DMS153 treated with DMSO at 0.1 percent for 48 hours (cell line): ENCODE data around the gene SYNDIG1.

Experiments used
- DNase-seq: peaks from one replicate; lab custom pipeline; 2025; ENCODE audit not compliant: unreplicated experiment; lab: John Stamatoyannopoulos, UW

SYNDIG1 gene

DNA sequence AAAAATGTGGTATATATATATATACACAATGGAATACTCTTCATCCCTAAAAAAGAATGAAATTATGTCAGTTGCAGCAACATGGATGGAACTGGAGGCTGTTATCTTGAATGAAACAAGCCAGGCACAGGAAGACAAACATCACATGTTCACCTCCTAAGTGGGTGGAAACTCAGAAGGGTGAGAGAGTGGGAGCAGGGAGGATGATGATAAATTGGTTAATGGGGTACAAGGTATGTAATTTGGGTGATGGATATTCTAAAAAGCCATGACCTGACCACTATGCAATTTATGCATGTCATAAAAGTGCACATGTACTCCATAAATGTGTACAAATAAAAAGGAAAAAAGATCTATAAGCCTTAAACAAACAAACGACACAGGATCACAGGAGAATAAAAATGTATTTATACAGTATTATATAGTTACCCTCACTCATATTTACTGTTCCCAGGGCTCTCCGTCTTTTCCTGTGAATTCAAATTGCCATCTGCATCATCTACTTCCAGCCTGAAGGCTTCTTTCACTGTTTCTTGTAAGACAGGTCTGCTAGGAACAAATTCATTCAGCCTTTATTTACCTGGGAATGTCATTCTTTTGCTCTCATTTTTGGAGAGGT, 89.8 kb downstream of the SYNDIG1 start:
- DNase-seq = no peak

DNA sequence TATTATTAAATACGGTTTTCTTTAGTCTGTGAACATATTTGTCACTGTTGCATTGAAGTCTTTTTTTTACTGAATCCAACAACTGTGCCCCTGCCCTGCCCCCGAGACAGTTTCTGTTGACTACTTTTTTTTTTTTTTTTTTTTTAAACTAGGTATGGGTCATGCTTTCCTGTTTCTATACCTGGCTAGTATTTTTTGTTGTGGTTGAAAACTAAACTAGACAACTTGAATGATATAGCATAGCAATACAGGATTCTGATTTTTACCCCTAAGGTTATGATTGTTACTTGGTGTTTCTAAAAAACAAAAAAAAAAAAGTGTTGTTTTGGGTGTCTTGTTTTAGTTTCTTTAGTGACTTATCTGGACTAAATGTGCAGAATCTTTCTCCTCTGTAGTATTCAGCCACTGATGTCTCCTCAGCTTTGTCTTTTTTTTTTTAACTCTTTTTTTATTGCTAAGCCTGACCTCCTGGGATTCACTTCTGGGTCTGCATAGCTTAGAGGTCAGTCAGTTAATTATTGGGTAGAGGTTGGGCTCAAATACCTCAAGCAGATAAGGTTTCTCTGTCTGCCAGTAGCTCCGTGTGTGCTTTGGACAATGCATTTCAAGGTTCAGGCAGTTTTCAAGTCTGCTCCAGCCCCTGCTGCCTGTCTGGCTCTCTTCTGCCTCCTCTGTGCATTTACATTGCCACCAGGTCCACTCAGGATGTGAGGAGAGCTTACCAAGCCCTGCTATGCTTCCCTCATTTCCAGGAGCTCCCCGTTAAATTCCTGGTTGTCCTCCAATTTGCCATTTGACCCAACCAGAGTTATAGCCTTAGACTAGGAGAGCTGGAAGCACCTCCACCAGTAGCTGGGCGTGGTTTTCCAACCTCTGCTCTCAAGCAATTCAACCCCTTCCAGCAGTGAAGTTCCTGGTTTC, 91.4 kb downstream of the SYNDIG1 start:
- no peak for DNase-seq

DNA sequence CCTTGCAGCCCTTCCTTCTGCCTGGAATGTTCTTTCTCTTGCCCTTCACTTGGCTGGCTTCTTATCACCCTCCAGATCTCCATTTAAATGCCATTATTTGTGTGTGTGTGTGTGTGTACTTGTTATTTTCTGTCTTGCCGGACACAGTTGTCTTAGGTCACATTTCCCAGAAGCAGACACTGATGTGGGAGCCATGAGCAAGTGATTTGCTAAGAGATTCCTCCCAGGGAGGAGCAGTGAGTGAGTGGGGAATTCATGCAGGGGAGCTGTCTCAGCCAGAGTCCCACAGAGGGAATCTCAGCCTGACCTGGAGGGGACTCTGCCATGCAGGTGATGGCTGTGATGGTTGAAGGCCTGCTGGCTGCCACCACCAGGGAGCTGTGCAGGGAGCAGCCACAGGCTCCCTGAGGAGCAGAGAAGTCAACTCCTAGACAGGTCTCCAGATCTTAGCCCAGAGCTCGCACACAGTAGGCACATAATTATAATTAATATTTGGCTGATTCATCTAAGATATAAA, 96.5 kb downstream of the SYNDIG1 start:
- no peak for DNase-seq

DNA sequence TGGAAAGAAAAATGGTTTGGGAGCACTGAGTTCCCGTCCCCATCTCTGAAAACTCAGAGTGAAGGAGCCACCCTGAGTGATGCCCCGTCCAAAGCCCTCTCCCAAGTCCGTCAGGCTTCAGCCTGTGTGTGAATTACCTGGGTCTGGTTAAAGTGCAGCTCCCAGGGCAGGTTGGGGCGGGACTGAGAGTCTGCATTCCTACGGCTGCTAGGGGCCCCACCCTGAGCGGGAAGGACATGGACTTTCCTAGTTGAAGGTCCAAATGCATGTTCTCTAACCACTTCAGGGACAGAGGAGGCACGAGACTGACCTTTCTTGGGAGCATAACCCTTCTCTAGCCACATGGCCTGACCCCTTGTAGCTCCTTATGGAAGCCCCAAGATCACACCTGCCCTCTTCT, 97.2 kb downstream of the SYNDIG1 start:
- no peak for DNase-seq

DNA sequence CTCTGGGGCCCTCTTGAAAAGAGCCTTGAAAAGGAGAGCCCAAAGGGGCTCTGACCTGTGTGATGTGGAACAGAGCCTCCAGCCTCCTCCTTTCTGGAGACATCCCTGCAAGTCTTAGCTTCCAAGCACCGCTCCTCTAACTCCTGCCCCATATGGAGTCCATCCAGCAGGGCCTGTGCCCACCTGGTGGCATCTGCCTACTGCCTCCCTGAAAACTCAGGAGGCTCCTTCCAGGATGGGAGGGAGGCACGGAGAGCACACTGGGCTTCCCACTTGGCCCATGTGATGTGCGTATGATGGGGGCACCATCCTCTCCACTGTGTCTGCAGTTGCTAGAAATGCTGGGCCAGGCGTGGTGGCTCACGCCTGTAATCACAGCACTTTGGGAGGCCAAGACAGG, 98.1 kb downstream of the SYNDIG1 start:
- DNase-seq = no peak

DNA sequence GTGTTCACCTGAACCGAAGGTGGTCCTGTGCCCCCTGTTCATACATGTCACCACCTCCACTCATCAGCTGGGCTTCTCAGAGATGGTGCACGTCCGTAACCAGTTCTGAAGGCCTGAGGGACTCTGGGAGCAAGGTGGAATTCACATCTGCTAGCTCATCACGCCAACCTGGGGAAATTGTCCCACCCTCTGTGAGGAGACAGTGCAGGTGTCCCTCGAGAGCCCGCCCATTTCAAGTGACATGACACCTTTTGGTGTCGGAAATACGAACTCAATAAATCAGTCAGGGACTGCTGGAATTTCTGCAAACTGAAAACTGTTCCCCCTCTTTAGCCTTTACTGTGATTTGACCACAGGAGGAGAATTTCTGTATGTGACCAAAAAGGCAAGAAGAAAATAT, 99.4 kb downstream of the SYNDIG1 start:
- DNase-seq = no peak

DNA sequence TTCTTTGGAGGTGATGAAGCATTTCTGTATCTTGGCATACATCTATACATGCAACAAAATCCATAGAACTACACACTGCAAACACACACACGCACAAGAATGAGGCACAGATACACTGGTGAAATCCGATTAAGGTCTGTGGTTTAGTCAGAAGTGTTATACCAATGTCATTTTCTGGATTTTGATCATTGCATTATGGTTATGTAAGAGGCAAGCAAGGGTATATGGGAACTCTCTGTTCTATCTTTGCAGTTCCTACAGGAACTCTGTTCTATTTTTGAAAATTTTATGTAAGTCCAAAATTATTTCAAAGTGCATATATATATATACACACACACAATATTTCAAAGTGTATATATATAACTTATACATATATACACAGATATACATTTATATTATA, 101.7 kb downstream of the SYNDIG1 start:
- no peak for DNase-seq

DNA sequence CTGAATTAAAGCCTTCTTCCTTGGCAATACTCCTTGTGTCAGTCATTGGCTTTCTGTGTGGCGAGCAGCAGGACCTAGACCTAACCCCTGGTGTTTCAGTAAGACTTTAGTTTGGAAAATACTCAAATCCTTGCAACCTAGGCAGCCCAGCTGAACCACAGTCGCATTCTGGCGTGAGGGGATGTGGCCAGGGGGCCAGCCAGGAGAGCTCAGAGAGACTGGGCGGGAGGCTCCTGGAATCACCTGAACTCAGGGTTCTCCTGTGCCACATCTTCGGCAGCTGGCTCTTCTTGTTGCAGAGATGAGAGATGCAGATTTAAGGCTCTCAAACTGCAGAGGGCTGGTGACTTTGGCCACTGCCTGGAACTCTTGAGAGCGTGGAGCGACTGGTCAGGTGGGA, 102.7 kb downstream of the SYNDIG1 start:
- DNase-seq = no peak

DNA sequence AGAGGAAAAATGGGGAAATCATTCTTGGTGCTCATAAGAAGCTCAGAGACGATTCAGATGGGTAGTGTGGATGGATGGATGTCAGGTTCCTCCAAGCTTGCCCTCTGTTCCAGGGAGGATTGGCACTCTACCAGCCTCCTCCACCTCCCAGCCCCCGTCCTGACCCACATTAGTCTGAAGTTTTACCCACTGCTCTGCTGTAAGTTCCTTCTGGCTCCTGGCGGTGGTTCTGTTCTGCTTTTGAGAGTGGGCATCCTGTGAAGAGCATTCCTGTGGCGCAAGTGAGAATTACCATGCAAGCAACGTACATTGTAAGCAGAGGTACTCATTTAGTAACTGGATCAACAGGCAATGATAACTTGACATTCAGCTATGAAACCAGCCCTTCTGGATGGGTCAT, 103.4 kb downstream of the SYNDIG1 start:
- no peak for DNase-seq

DNA sequence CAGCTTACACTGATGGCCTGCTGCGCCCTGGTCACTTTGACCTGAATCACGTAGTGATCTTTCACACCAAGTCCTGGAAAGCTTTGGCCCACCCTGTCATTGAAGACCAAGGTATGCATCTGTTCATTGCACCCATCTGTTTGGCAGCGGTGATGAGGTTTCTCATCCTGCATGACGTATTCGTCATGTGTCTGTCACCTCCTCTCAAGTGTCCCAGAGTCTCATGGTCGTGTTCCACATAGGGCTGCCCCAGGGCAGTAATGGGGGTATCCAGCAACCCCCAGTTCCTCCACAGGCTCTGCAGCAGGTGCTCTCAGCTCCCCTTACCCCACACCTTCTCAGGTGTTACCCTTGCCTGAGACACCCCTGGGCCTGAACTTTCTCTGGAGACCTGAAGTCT, 104.1 kb downstream of the SYNDIG1 start:
- DNase-seq = no peak

DNA sequence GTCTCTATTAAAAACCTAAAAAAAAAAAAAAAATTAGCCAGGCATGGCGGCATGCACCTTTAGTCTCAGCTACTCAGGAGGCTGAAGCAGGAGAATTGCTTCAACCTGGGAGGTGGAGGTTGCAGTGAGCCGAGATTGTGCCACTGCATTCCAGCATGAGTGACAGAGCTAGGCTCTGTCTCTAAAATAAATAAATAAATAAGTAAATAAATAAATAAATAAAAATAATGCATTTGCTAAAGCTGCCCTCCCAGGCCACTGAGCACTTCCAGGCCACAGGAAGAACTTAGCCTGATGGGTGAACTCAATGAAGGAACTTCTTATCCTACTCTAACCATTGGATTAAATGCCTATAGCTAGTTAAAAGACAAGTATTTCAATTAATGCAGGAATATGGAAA, 104.9 kb downstream of the SYNDIG1 start:
- DNase-seq = no peak

DNA sequence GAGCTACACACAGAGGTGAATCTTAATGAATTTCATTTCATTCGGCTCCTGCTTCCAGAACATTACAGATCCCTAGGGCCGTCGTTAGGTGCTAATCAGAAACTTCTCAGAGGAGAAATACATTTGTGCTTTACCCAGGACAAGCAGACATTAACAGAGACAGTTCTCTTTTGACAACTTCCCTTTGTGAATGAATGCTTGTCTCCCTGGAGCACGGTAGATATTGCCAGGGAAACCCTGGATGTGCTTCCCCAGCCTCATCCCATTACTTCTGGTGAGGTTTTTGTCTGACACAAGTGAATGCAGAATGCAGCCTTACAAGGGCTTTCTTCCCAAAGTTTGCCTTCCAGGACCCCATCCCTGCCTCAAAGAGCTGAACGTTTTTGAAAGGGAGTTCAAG, 105.4 kb downstream of the SYNDIG1 start:
- no peak for DNase-seq

DNA sequence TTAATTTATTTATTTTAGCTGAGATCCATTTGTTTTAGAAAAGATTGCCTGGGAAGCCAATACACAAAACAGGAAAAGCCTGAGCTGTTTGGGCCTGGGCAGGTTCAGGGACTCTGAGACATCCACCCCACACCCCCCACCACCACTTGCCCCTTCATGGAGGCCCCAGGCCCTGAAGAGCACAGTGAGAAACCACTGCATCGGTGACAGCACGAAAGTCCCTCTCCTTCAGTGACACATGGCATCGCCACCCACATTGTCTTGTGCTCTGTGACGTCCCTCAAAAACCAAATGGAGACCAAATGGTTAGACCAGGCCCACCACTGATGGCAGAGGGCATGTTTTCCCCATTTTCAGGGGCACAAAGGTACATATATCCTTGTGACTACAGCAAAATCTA, 106.4 kb downstream of the SYNDIG1 start:
- DNase-seq = no peak

DNA sequence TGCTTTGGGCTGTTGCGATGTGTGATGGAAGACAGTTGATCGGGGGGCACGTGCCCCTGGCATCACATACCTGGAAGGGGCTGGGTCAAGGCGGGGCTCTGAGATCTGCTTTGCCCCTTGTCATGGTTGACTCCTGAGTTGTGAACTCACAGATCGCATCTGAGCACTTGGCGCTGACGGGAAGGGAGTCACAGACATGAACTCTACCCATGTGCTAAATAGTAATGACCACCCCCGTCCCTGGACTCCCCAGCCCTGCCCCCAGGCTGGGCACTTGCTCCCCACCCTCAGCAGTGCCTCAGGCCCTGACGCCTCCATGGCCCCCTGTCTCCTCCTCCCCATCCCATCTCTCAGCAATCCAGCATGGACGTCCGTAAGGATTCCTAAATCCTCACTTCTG, 107.0 kb downstream of the SYNDIG1 start:
- no peak for DNase-seq

DNA sequence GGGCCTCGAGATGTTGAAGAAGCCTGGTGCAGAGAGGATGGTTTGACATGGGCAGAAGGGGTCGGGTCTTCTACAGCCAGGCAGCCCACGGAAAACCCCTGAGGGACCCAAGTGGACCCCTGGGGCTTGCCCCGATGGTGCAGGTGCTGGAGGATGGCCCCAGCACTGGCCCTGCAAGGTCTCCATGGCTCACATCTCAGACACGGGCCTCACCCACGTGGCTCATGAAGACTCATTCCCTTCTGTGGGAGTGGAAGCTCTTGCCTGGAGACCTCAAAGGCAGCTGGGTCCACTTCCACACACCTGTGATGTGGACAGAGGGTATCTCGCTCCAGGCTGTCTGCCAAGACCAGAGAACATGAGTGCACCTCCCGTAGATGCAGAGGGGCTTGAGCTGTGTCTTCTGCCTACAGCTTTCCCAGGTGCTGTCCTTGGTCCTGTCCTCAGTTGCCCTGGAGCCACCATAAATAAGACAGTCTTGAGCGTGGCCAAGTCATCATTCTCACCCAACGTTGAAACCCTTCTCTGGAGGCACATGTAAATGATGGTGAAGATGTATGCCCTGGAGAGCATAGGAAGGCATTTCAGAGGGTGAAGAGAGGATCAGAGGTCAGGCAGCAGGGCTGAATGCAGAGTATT, 108.0 kb downstream of the SYNDIG1 start:
- no peak for DNase-seq

DNA sequence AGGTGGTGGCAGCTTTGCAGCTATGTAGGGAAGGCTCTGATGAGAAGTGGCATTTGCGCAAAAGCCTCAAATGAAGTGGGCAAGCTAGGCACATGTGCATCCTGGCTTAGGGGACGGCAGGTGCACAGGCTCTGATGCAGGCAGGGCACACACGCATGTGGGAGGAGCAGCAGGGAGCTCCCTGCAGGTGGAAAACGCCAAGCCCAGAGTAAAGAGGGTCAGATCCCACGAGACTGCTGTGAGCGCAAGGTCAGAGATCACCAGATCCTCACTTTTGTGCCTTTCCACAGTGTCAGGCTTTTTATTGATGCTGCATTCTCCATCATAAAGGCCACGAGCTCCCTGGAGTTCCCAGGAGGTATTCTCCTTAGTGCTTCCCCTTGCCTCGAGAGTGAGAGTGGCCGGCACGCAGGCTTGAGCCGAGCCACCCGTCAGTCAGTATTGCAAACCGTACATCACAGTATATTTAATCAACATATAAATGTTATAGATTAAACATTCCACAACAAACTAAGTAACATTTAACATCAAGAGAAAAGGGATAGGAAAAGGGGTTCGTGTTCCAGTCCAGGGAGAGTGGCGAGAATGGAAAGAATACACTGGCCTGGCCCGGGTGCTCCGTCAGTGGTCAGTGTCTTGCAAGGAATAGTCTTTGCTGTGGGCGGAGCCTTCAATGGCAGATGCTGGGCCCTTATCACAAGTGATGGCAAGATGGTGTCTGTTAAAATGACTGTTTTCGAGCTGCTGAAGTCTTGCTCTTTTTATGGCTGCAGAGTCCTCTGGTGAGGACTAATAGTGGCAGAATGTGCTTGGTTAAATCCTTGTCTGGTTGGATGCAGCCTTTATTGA, 109.4 kb downstream of the SYNDIG1 start:
- no peak for DNase-seq

DNA sequence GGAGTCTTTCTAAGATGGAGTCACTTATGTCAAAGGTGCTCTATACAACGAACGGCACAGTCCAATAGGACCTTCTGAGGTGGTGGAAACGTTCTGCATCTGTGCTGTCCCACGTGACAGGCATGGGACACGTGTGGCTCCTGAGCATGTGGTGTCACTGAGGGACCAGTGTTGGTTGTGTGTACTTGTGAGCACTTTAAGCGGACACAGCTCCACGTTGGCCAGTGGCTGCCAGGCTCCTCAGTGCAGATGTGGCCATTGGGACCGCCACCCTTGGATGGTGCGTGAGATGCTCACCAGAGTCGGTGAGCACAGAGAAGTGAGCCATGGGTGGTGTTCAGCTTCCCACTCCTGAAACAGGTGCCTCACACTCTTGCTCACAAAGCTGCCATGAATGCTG, 110.0 kb downstream of the SYNDIG1 start:
- no peak for DNase-seq

DNA sequence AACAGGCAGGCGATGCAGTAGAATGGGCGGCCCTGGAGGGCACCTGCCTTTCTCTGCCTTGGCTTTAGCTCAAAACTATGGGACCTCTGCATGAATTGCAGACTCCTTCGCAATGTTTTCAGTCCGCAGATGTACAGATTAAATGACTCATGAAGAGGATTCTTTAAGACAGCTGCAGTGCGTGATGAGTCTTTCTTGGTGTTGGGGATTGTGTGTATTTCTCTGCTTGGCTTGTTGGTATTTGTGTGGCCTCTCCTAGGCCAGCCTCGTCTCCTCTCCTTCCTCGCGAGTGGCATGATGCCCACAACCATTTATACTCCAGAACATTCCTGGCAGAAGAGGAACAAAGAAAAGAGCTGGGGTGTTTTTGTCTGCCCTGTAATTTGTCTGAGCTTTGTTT, 110.6 kb downstream of the SYNDIG1 start:
- DNase-seq = no peak

DNA sequence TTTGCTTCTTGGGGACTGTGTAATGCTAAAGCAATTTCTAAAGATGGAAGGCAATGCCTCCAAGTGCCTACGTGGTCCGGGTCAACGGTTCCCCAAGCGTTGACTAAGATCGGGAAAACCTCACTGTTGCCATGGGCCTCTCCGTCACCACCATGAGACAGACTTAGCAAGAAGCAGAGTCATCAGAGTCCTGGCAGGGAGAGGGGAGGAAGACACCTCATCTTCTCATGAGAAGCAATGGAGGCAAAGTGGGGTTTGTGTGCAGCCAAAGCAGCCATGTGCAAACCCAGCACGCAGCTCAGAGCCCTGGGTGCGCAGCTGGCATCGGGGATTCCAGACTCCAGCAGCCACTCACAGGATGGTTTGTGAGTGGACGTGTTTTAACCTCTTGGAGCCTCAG, 111.4 kb downstream of the SYNDIG1 start:
- DNase-seq = no peak

DNA sequence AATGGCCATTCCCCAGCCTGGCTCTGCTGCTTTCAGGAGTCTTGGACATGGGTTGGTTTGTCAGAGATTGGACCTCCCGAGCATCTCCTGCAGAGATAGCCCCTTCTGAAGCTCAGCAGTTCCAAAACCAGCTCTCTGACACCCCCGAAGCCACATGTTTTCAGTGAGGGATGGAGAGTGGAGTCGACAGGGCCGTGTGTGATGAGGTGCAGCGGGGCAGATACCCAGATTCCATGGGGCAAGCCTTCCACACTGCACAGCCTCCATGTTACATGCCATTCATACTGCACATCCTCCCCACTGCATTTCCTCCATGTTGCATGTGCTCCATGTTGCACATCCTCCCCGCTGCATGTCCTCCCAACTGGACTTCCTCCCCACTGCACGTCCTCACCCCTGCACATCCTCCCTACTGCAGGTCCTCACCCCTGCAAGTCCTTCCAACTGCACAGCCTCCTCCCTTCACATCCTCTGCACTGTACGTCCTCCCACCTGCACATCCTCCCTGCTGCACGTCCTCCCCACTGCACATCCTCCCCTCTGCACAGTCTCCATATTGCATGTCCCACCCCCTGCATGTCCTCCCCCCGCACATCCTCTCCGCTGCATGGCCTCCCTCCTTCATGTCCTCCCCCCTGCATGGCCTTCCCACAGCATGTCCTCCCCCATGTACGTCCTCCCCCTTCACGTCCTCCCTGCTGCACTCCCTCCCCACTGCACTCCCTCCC, 112.2 kb downstream of the SYNDIG1 start:
- DNase-seq = no peak
